Upper lobe of left lung (tissue), 4 donors: ENCODE results near the gene STK11IP.

Experiments used
- EP300 ChIP-seq, 4 donors: sonication (generic); formaldehyde crosslinking; IDR thresholded peaks; one replicate each; pipeline ENCODE4 v1.5.1; 2017; ENCODE audit warnings: antibody characterized with exemption in 4 of 4, control low read depth in 2 of 4
- POLR2A ChIP-seq, 4 donors: fragments of 450-650 bp; IDR thresholded peaks; one replicate each; pipeline ENCODE4 v1.5.1; 2016 to 2017; ENCODE audit warnings: antibody characterized with exemption in 4 of 4, mild to moderate bottlenecking in 2 of 4
- TF ChIP-seq, protein P1 (sequence below), 6 experiments: fragments of 450-650 bp in 4 of 6; fragments of 200-600 bp in 2 of 6; sonication (generic) in 2 of 6; IDR thresholded peaks; one replicate each; pipeline ENCODE4 v1.5.1; 2016 to 2019; ENCODE audit warnings: antibody characterized with exemption in 6 of 6

DNA sequence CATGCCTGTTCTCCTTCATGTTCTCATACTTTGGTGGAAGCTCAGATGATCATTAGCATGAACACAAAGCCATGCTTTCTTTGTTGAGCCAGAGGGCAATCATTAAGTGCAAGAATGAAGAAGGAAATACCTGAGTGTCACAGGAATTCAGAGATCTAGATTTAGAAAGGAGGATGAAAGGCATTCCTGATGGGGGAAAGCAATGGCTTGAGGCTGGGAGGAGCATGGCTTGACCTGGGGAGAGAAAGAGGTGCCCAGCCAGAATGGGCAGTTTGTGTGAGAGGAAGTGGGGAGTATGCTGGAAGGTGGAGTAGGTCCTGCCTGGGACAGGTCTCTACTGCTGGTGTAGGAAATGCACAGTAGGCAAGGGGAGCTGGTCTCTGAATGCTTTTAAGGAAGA lies 64.9 kb downstream of the STK11IP start:
- TF ChIP-seq, protein P1, sequence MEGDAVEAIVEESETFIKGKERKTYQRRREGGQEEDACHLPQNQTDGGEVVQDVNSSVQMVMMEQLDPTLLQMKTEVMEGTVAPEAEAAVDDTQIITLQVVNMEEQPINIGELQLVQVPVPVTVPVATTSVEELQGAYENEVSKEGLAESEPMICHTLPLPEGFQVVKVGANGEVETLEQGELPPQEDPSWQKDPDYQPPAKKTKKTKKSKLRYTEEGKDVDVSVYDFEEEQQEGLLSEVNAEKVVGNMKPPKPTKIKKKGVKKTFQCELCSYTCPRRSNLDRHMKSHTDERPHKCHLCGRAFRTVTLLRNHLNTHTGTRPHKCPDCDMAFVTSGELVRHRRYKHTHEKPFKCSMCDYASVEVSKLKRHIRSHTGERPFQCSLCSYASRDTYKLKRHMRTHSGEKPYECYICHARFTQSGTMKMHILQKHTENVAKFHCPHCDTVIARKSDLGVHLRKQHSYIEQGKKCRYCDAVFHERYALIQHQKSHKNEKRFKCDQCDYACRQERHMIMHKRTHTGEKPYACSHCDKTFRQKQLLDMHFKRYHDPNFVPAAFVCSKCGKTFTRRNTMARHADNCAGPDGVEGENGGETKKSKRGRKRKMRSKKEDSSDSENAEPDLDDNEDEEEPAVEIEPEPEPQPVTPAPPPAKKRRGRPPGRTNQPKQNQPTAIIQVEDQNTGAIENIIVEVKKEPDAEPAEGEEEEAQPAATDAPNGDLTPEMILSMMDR (IDR thresholded peaks at IDR 0.05) = no peak
- no peak for TF ChIP-seq POLR2A (IDR thresholded peaks at IDR 0.05)
- TF ChIP-seq EP300 (IDR thresholded peaks at IDR 0.05) = no peak
